H1 (cell line): ENCODE measurements around the gene PCDHA7. TPM values are rescaled to one million over a fixed set of nuclear protein-coding genes. Genes with fewer than 3 reads are reported as not detected.
A peak's percentile ranks its signal among the peaks of the same experiment; 100 is the strongest.

Experiments used
- CTCF ChIA-PET: fragments of 300-600 bp; sonication (Branson Sonifier 250); formaldehyde crosslinking; loops from one replicate; lab custom pipeline; 2021; ENCODE audit not compliant: partially characterized antibody; lab: Charles Lee
- POLR2A ChIA-PET: fragments of 300-600 bp; sonication (Branson Sonifier 250); formaldehyde crosslinking; loops from one replicate; lab custom pipeline; 2021; ENCODE audit warnings: inconsistent platforms; ENCODE audit not compliant: partially characterized antibody; lab: Charles Lee
- DNase-seq, 2 experiments: peaks; one replicate each; pipeline versions ENCODE4 v3.0.0 to v3.0.0-alpha.2; 2010 to 2022; ENCODE audit warnings: low spot score in 2 of 2, low read depth in 1 of 2, mixed read lengths in 1 of 2
- FAIRE-seq: peaks from 2 replicates; lab custom pipeline; 2011; peaks lifted over from hg19 to GRCh38; lab: Jason Lieb, UNC
- H2AFZ ChIP-seq: 2 replicates; pipeline ENCODE4 v1.8.1; 2012; ENCODE audit warnings: low read length, inconsistent platforms
- H2AK5ac ChIP-seq: 2 replicates; pipeline ENCODE4 v1.6.1; 2013; ENCODE audit warnings: low read depth, low read length
- H2BK120ac ChIP-seq: replicated peaks from 2 replicates; pipeline ENCODE3; 2013; ENCODE audit warnings: low read depth, low read length, inconsistent platforms
- H2BK12ac ChIP-seq: 2 replicates; pipeline ENCODE4 v1.6.1; 2013; ENCODE audit warnings: low read depth, low read length
- H2BK15ac ChIP-seq: 2 replicates; pipeline ENCODE4 v1.6.1; 2013; ENCODE audit warnings: low read length
- H2BK20ac ChIP-seq: 2 replicates; pipeline ENCODE4 v1.6.1; 2013; ENCODE audit warnings: low read length
- H2BK5ac ChIP-seq: 2 replicates; pipeline ENCODE4 v1.6.1; 2013; ENCODE audit warnings: low read depth, low read length
- H3K14ac ChIP-seq: 2 replicates; pipeline ENCODE4 v1.6.1; 2013; ENCODE audit warnings: inconsistent platforms; ENCODE audit not compliant: insufficient read length
- H3K18ac ChIP-seq: 2 replicates; pipeline ENCODE4 v1.6.1; 2013; ENCODE audit warnings: low read length; ENCODE audit errors: extremely low read depth
- H3K23ac ChIP-seq: 2 replicates; pipeline ENCODE4 v1.6.1; 2013; ENCODE audit warnings: inconsistent platforms; ENCODE audit not compliant: insufficient read length
- H3K23me2 ChIP-seq: 2 replicates; pipeline ENCODE4 v1.6.1; 2013; ENCODE audit warnings: low read depth, low read length
- H3K27ac ChIP-seq: 2 replicates; pipeline ENCODE4 v1.6.1; 2011; ENCODE audit warnings: low read depth, low read length, inconsistent platforms
- H3K27me3 ChIP-seq, 4 experiments: replicated peaks in 1 of 4; 1 replicate in 1 of 4; 2 replicates in 3 of 4; pipeline versions ENCODE4 v1.6.1 to v1.8.1; 2011 to 2013; ENCODE audit warnings: low read length in 3 of 4, mild to moderate bottlenecking in 3 of 4, inconsistent platforms in 2 of 4, mixed read lengths in 2 of 4, moderate library complexity in 1 of 4; ENCODE audit not compliant: control insufficient read depth in 3 of 4, insufficient read depth in 3 of 4; ENCODE audit errors: extremely low read depth in 1 of 4
- H3K36me3 ChIP-seq, 4 experiments: 2 replicates each; pipeline versions ENCODE4 v1.6.1 to v1.8.1; 2011 to 2013; ENCODE audit warnings: mild to moderate bottlenecking in 4 of 4, low read length in 3 of 4, moderate library complexity in 2 of 4, control low read depth in 1 of 4, inconsistent platforms in 1 of 4; ENCODE audit not compliant: insufficient read depth in 4 of 4, control insufficient read depth in 2 of 4
- H3K4ac ChIP-seq: replicated peaks from 2 replicates; pipeline ENCODE3; 2013; ENCODE audit warnings: low read length, low read depth, mixed read lengths, inconsistent platforms; ENCODE audit not compliant: insufficient read length
- H3K4me1 ChIP-seq, 4 experiments: replicated peaks in 1 of 4; 1 replicate in 1 of 4; 2 replicates in 3 of 4; pipeline versions ENCODE4 v1.6.1 to v1.8.1; 2011 to 2013; ENCODE audit warnings: low read length in 3 of 4, inconsistent platforms in 2 of 4, mixed read lengths in 1 of 4; ENCODE audit not compliant: insufficient read depth in 4 of 4, control insufficient read depth in 3 of 4
- H3K4me2 ChIP-seq, 2 experiments: 2 replicates each; pipeline versions ENCODE4 v1.6.1 to v1.8.1; 2011 to 2013; ENCODE audit warnings: low read depth in 2 of 2, low read length in 2 of 2, control low read depth in 1 of 2, inconsistent platforms in 1 of 2, mild to moderate bottlenecking in 1 of 2; ENCODE audit not compliant: insufficient read depth in 1 of 2
- H3K4me3 ChIP-seq, 4 experiments: fragments of 200-600, 300-600 bp in 1 of 4; sonication (generic), shearing (Covaris generic), sonication (Bioruptor Twin) in 1 of 4; 2 replicates each; pipeline versions ENCODE4 v1.5.1 to v1.8.1; 2011 to 2016; ENCODE audit warnings: low read length in 4 of 4, low read depth in 3 of 4, control low read depth in 2 of 4, inconsistent platforms in 2 of 4, mild to moderate bottlenecking in 2 of 4, mixed read lengths in 1 of 4, moderate library complexity in 1 of 4; ENCODE audit not compliant: insufficient read depth in 2 of 4; ENCODE audit errors: extremely low read depth in 1 of 4
- H3K56ac ChIP-seq: replicated peaks from 2 replicates; pipeline ENCODE3; 2013; ENCODE audit warnings: low read depth, mild to moderate bottlenecking, mixed read lengths, low read length, inconsistent platforms; ENCODE audit not compliant: insufficient read length
- H3K79me1 ChIP-seq: 2 replicates; pipeline ENCODE4 v1.6.1; 2013; ENCODE audit warnings: low read depth, low read length, control low read depth
- H3K79me2 ChIP-seq, 2 experiments: 2 replicates each; pipeline versions ENCODE4 v1.6.1 to v1.8.1; 2012 to 2013; ENCODE audit warnings: low read length in 2 of 2, mild to moderate bottlenecking in 2 of 2, inconsistent platforms in 1 of 2; ENCODE audit not compliant: insufficient read depth in 2 of 2, control insufficient read depth in 1 of 2
- H3K9ac ChIP-seq, 4 experiments: replicated peaks in 1 of 4; 1 replicate in 1 of 4; 2 replicates in 3 of 4; pipeline versions ENCODE4 v1.6.1 to v1.8.1; 2011 to 2013; ENCODE audit warnings: low read depth in 3 of 4, low read length in 3 of 4, control low read depth in 2 of 4, mild to moderate bottlenecking in 2 of 4, moderate library complexity in 2 of 4, inconsistent platforms in 1 of 4; ENCODE audit errors: extremely low read depth in 1 of 4
- H3K9me3 ChIP-seq, 2 experiments: 2 replicates each; pipeline versions ENCODE4 v1.6.1 to v1.8.1; 2012 to 2013; ENCODE audit warnings: mild to moderate bottlenecking in 2 of 2, moderate library complexity in 2 of 2, control low read depth in 1 of 2, inconsistent platforms in 1 of 2, low read depth in 1 of 2, low read length in 1 of 2, mixed read lengths in 1 of 2; ENCODE audit not compliant: insufficient read depth in 2 of 2
- H4K20me1 ChIP-seq, 2 experiments: replicated peaks in 1 of 2; 2 replicates each; pipeline versions ENCODE3 to v1.8.1; 2011 to 2013; ENCODE audit warnings: inconsistent platforms in 2 of 2, low read length in 2 of 2, mild to moderate bottlenecking in 1 of 2; ENCODE audit not compliant: insufficient read depth in 2 of 2, control insufficient read depth in 1 of 2
- H4K5ac ChIP-seq: 2 replicates; pipeline ENCODE4 v1.6.1; 2013; ENCODE audit warnings: low read length, low read depth, mixed read lengths, inconsistent platforms; ENCODE audit not compliant: insufficient read length
- H4K8ac ChIP-seq: 2 replicates; pipeline ENCODE4 v1.8.0; 2013; ENCODE audit warnings: mild to moderate bottlenecking, moderate library complexity, low read length, inconsistent platforms; ENCODE audit not compliant: insufficient read depth; ENCODE audit errors: extremely low read depth
- H4K91ac ChIP-seq: replicated peaks from 2 replicates; pipeline ENCODE3; 2013; ENCODE audit warnings: low read length, mixed read lengths, inconsistent platforms; ENCODE audit not compliant: insufficient read length
- SP2 ChIP-seq: IDR thresholded peaks from 2 replicates; pipeline ENCODE4 v1.6.1; 2012; ENCODE audit warnings: mild to moderate bottlenecking, low read length, inconsistent platforms
- WGBS, 2 experiments: shearing (Covaris generic) in 1 of 2; methylation state at CpG; one replicate each; pipeline versions ENCODE4 v1.1.6 to v1.1.7; 2013 to 2015; ENCODE audit warnings: low lambda C conversion rate in 2 of 2, mixed read lengths in 2 of 2, inconsistent platforms in 1 of 2, low coverage in 1 of 2, missing lambda C conversion rate in 1 of 2; ENCODE audit not compliant: insufficient replicate concordance in 2 of 2, insufficient coverage in 1 of 2, insufficient read length in 1 of 2; ENCODE audit errors: extremely low coverage in 1 of 2, missing lambda C conversion rate in 1 of 2; 5-methylcytosine and 5-hydroxymethylcytosine counted together
- long read RNA-seq, 2 experiments: library from RNA in 1 of 2; library from capped mRNA in 1 of 2; stranded (forward); transcript quantifications; one replicate each; pipeline ENCODE4 v2.0.0, GENCODE V29; 2021; ENCODE audit warnings: inconsistent platforms in 1 of 2
- polyA minus RNA-seq, 3 experiments: library from RNA; depleted of rRNA, polyadenylated mRNA; stranded (reverse); fragments of >200 nt; gene quantifications; 1 replicate in 2 of 3; 2 replicates in 1 of 3; pipeline ENCODE4 v1.2.3, GENCODE V29; 2011
- polyA plus RNA-seq, 7 experiments: library from polyadenylated mRNA; depleted of rRNA in 3 of 7; stranded (reverse) in 5 of 7; unstranded in 2 of 7; fragments of >200 nt in 5 of 7; fragments of 200-250 nt in 2 of 7; gene quantifications; 1 replicate in 5 of 7; 2 replicates in 1 of 7; 4 replicates in 1 of 7; pipeline versions ENCODE4 v1.2.1 to v1.2.3, GENCODE V29; 2011 to 2013; ENCODE audit warnings: missing spikeins in 2 of 7, mixed read lengths in 2 of 7
- total RNA-seq: library from RNA; stranded (reverse); fragmentation: NEBNext Ultra II Directional; extraction: Animal tissue kit (Norgen Biotek cat#: 25700); gene quantifications from 2 replicates; pipeline ENCODE4 v1.2.1, GENCODE V29; 2021
- TF ChIP-seq, protein P1 (sequence below), 3 experiments: IDR thresholded peaks; 1 replicate in 2 of 3; 2 replicates in 1 of 3; pipeline versions ENCODE4 v1.5.1 to v1.6.1; 2011; ENCODE audit warnings: low read length in 3 of 3, mild to moderate bottlenecking in 3 of 3, inconsistent platforms in 2 of 3, low read depth in 1 of 3, moderate library complexity in 1 of 3; ENCODE audit not compliant: insufficient read depth in 1 of 3; ENCODE audit errors: control extremely low read depth in 1 of 3

The PCDHA7 gene, protein sequence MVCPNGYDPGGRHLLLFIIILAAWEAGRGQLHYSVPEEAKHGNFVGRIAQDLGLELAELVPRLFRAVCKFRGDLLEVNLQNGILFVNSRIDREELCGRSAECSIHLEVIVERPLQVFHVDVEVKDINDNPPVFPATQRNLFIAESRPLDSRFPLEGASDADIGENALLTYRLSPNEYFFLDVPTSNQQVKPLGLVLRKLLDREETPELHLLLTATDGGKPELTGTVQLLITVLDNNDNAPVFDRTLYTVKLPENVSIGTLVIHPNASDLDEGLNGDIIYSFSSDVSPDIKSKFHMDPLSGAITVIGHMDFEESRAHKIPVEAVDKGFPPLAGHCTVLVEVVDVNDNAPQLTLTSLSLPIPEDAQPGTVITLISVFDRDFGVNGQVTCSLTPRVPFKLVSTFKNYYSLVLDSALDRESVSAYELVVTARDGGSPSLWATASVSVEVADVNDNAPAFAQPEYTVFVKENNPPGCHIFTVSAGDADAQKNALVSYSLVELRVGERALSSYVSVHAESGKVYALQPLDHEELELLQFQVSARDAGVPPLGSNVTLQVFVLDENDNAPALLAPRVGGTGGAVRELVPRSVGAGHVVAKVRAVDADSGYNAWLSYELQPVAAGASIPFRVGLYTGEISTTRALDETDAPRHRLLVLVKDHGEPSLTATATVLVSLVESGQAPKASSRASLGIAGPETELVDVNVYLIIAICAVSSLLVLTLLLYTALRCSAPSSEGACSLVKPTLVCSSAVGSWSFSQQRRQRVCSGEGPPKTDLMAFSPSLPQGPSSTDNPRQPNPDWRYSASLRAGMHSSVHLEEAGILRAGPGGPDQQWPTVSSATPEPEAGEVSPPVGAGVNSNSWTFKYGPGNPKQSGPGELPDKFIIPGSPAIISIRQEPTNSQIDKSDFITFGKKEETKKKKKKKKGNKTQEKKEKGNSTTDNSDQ
- total RNA-seq (1.6 and 2.7 TPM in 2 replicates), polyA plus RNA-seq (2011; rRNA removed) (0.86 and 0.89 TPM in 2 replicates), polyA minus RNA-seq (2011; rRNA and poly(A)+ RNA removed) (2.7 and 4.1 TPM in 2 replicates)
- 0.92 TPM for polyA plus RNA-seq (2011; cell fraction: cytosol; rRNA removed)
- polyA plus RNA-seq (2011; cell fraction: nucleus; rRNA removed) = 6.4 TPM
- 0.39 to 0.73 TPM (median 0.65 TPM) in 4 replicates for polyA plus RNA-seq (2012, experiment 1 of 2)
- 0.12 TPM for polyA plus RNA-seq (2012, experiment 2 of 2)
- polyA plus RNA-seq (2013, experiment 1 of 2) = 0.95 TPM
- polyA plus RNA-seq (2013, experiment 2 of 2) = 0.88 TPM
- polyA minus RNA-seq (2011; cell fraction: cytosol; rRNA and poly(A)+ RNA removed) = not detected
- 14.3 TPM for polyA minus RNA-seq (2011; cell fraction: nucleus; rRNA and poly(A)+ RNA removed)
- long read RNA-seq, experiment 1 = 0 reads
- long read RNA-seq, experiment 2 = 0 reads

DNA sequence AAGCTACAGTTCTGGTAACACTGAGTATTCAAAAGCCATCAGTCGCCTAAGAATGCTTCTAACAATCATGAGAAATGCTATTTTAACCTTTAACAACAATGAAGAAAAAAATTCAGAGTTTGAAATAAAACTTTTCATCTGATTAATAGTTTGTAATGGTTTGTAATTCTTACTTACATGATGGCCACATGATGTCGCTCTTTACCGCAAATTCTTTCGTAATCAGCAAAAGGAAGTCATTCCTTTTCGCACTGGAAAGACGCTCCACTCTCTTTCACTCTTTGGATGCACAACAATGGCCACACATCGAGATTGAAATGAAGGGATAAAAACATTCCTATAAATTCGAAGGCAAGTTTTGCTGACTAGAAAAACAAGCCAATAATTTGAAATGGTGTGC, at the start of gene PCDHA7:
Gene PCDHA7 (plus strand): TSS at position 277 of the 400 bp plus-strand sequence. CDS start 115 bp downstream, at position 392.
- no peak within 1 kb of the TSS for H4K91ac ChIP-seq
- no peak within 1 kb of the TSS; the same call in 1 of the 2 replicates for H3K18ac ChIP-seq
- no peaks in the 10 kb centered on the region for H3K4me1 ChIP-seq
- H3K79me1 ChIP-seq = no peaks in the 10 kb centered on the region
- TF ChIP-seq, protein P1, sequence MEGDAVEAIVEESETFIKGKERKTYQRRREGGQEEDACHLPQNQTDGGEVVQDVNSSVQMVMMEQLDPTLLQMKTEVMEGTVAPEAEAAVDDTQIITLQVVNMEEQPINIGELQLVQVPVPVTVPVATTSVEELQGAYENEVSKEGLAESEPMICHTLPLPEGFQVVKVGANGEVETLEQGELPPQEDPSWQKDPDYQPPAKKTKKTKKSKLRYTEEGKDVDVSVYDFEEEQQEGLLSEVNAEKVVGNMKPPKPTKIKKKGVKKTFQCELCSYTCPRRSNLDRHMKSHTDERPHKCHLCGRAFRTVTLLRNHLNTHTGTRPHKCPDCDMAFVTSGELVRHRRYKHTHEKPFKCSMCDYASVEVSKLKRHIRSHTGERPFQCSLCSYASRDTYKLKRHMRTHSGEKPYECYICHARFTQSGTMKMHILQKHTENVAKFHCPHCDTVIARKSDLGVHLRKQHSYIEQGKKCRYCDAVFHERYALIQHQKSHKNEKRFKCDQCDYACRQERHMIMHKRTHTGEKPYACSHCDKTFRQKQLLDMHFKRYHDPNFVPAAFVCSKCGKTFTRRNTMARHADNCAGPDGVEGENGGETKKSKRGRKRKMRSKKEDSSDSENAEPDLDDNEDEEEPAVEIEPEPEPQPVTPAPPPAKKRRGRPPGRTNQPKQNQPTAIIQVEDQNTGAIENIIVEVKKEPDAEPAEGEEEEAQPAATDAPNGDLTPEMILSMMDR (IDR thresholded peaks at IDR 0.05; ENCODE audit: control extremely low read depth in 1 of 3, insufficient read depth in 1 of 3, low read depth in 1 of 3, low read length in 3 of 3) = peak in 1 of 3 experiments; percentile 11; a peak in 1 of 4 replicates
- no peak for TF ChIP-seq SP2
- TF ChIP-seq, all 59 proteins: peak for 1
- ChIA-PET POLR2A (no interaction called here), CTCF (interaction anchor here (1.1 to 2.2 kb wide), 7 partner anchors 8 to 217 kb away, joined by 3 to 6 read pairs (median 4); partner anchors contain the start of genes PCDHA11, PCDHA5 and PCDHB1)
- H3K4me3 ChIP-seq = peak within 1 kb of the TSS in 1 of 4 experiments; percentile 59; a peak in 2 of 8 replicates
- no peak within 1 kb of the TSS for H2AK5ac ChIP-seq
- H3K4me2 ChIP-seq = peak within 1 kb of the TSS in 1 of 2 experiments; percentile 59; a peak in 1 of 4 replicates
- H2BK5ac ChIP-seq = no peak within 1 kb of the TSS
- no peaks in the 10 kb centered on the region for H3K23me2 ChIP-seq
- H3K9ac ChIP-seq = peak within 1 kb of the TSS in 1 of 4 experiments; percentile 63; a peak in 1 of 7 replicates
- H2AFZ ChIP-seq = no peak within 1 kb of the TSS
- WGBS, 2 experiments = 84% methylated on average over 8 of the region's 8 CpGs; no CpG with 5 or more reads in 1 of the 2 experiments
- no peak within 1 kb of the TSS; the same call in 1 of the 2 replicates for H4K8ac ChIP-seq
- DNase-seq (no peak), FAIRE-seq (no peak)
- no peak within 1 kb of the TSS for H3K56ac ChIP-seq
- no peak within 1 kb of the TSS for H4K5ac ChIP-seq
- H3K23ac ChIP-seq = no peak within 1 kb of the TSS
- no peak within 1 kb of the TSS for H2BK120ac ChIP-seq
- no peak within 1 kb of the TSS for H3K27ac ChIP-seq
- H3K36me3 ChIP-seq = peaks cover 0 to 9% (median 0%) of the 10 kb centered on the region in 4 experiments; a peak in 2 of 8 replicates
- H2BK20ac ChIP-seq = no peak within 1 kb of the TSS
- no peaks in the 10 kb centered on the region; a peak in 1 of 4 replicates for H3K79me2 ChIP-seq
- H4K20me1 ChIP-seq = no peaks in the 10 kb centered on the region
- H3K27me3 ChIP-seq = no peaks in the 10 kb centered on the region
- H3K9me3 ChIP-seq = peaks cover 0 to 21% of the 10 kb centered on the region in 2 experiments; a peak in 2 of 4 replicates
- H2BK15ac ChIP-seq = no peak within 1 kb of the TSS
- no peak within 1 kb of the TSS for H3K14ac ChIP-seq
- H3K4ac ChIP-seq = no peak within 1 kb of the TSS
- no peak within 1 kb of the TSS for H2BK12ac ChIP-seq
